Epithelial cell of proximal tubule (primary cell): ENCODE data around the gene BRD8. TPM values are rescaled to one million over a fixed set of nuclear protein-coding genes. Genes with fewer than 3 reads are reported as not detected.
A peak's percentile ranks its signal among the peaks of the same experiment; 100 is the strongest.
"Not testable (repeated sequence)": the region's sequence is repeated elsewhere in the genome, so short reads cannot be mapped to it uniquely, and the experiment has no call there.

Source experiments
- DNase-seq: peaks from one replicate; pipeline ENCODE4 v3.0.0-alpha.2; 2011; ENCODE audit warnings: low read depth
- H3K4me3 ChIP-seq: 2 replicates; pipeline ENCODE4 v1.5.1; 2011; ENCODE audit warnings: low read depth, mild to moderate bottlenecking, low read length
- total RNA-seq: library from RNA; depleted of rRNA; stranded (reverse); fragments of >200 nt; gene quantifications from 2 replicates; pipeline ENCODE4 v1.2.3, GENCODE V29; 2015
- TF ChIP-seq, protein P1 (sequence below): conservative IDR thresholded peaks from 2 replicates; pipeline ENCODE4 v1.5.1; 2012; ENCODE audit warnings: low read depth, mild to moderate bottlenecking, low read length

Gene BRD8
- total RNA-seq, 1 donor from 2014 or later: 27.9 TPM

DNA sequence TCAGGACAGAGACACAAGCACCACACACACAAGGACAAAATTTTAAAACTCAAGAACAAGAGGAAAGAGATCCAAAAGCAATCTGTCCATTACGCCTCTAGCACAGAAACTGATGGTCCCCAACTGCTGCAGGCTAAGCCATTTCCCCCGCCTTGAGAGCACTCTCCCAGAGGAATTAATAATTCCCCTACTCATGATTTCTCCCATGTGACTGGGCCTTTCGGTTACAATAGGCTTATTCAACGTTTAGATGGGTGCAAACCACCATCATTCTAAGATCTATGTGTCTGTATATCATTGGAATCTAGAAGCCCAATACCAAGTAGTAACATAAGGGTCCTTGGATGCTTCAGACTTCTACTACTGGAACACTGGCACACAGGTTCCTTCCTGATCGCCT, 18.8 kb downstream of the BRD8 start:
- no peak for DNase-seq
- TF ChIP-seq, protein P1, sequence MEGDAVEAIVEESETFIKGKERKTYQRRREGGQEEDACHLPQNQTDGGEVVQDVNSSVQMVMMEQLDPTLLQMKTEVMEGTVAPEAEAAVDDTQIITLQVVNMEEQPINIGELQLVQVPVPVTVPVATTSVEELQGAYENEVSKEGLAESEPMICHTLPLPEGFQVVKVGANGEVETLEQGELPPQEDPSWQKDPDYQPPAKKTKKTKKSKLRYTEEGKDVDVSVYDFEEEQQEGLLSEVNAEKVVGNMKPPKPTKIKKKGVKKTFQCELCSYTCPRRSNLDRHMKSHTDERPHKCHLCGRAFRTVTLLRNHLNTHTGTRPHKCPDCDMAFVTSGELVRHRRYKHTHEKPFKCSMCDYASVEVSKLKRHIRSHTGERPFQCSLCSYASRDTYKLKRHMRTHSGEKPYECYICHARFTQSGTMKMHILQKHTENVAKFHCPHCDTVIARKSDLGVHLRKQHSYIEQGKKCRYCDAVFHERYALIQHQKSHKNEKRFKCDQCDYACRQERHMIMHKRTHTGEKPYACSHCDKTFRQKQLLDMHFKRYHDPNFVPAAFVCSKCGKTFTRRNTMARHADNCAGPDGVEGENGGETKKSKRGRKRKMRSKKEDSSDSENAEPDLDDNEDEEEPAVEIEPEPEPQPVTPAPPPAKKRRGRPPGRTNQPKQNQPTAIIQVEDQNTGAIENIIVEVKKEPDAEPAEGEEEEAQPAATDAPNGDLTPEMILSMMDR: no peak
- H3K4me3 ChIP-seq: no peak overlapping the region

DNA sequence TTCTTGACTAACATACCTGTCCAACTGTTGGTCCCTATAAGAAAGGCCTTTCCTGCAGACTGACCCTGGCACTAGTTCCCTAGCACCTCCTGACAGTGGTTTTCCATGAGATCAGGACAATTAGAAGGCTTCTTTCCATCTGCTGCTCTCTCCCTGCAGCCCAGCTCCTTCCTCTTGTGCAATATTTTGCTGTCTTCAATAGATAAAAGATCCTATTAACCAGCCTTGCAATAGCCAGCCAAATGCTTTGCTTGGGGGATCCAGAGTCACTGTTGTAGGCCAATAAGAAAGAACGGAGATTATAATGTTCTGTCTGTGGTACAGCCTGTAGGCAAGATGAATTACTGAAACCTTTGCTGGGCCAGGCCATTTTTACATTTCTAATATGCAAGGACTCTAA, 20.8 kb downstream of the BRD8 start:
- TF ChIP-seq, protein P1: no peak
- no peak overlapping the region for H3K4me3 ChIP-seq
- DNase-seq: no peak

DNA sequence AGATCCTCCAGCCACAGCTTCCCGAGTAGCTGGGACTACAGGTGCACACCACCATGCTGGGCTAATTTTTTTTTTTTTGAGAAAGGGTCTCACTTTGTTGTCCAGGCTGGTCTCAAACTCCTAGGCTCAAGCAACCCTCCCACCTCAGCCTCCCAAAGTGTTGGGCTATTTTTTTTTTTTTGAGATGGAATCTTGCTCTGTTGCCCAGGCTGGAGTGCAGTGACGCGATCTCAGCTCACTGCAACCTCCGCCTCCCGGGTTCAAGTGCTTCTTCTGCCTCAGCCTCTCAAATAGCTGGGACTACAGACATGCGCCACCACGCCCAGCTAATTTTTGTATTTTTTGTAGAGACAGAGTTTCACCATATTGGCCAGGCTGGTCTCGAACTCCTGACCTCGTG, 22.5 kb downstream of the BRD8 start:
- not testable (repeated sequence) for DNase-seq, H3K4me3 ChIP-seq

DNA sequence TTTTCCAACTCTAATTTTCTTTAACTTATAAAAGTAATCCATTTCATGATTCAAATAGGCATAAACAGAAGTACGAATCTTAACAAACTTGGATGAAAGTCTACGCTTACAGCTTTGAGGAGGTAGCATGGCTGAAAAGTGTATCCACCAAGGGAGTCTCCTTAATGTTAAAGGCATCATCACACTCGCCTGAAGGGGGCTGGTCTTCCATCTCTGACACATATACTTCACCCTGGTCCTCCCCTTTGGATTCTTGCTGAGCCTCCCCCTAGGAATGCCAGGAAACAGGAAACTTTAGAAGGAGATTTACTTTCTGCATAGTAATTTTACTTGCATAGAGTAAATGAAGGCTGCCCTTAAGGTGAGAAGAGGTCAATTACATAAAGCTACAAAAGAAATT, 28.9 kb downstream of the BRD8 start:
- TF ChIP-seq, protein P1: no peak
- no peak for DNase-seq
- no peak overlapping the region for H3K4me3 ChIP-seq

DNA sequence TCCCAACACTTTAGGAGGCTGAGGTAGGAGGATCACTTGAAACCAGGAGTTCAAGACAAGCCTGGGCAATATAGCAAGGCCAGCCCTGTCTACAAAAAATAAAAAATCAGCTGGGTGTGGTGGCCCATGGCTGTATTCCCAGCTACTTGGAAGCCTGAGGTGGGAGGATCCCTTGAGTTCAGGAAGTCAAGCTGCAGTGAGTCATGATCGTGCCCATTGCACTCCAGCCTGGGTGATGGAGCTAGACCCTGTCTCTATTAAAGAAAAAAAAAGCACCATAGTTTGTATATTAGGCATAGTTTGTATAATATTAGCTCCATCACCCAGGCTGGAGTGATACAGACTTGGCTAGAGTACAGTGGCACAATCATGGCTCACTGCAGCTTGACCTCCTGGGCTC, 29.6 kb downstream of the BRD8 start:
- TF ChIP-seq, protein P1: no peak
- DNase-seq: peak; percentile 9
- H3K4me3 ChIP-seq: no peak overlapping the region

DNA sequence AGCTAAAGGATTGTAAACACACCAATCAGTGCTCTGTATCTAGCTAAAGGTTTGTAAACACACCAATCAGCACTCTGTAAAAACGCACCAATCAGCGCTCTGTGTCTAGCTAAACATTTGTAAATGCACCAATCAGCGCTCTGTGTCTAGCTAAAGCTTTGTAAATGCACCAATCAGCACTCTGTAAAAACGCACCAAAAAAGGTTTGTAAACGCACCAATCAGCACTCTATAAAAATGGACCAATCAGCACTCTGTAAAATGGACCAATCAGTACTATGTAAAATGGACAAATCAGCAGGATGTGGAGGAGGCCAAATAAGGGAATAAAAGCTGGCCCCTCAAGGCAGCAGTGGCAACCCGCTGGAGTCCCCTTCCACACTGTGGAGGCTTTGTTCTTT, 34.9 kb downstream of the BRD8 start:
- DNase-seq, H3K4me3 ChIP-seq: not testable (repeated sequence)

DNA sequence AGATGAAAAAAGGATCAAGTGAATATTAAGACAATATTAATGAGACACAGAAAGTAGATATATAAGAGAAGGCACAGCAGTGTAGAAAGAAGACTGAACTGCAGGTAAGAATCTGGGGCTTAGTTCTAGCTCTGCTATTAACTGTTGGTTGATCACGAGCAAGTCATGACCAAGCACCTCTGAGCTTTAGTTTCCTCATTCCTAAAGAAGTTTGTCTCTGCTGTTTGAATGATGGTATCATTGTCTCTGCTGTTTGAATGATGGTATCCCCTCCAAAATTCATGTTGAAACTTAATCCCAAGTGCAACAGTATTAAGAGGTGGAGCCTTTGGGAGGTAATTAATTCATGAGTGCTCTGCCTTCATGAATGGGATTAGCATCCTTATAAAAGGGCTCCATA, 36.7 kb downstream of the BRD8 start:
- H3K4me3 ChIP-seq: no peak overlapping the region
- TF ChIP-seq, protein P1: no peak
- no peak for DNase-seq

DNA sequence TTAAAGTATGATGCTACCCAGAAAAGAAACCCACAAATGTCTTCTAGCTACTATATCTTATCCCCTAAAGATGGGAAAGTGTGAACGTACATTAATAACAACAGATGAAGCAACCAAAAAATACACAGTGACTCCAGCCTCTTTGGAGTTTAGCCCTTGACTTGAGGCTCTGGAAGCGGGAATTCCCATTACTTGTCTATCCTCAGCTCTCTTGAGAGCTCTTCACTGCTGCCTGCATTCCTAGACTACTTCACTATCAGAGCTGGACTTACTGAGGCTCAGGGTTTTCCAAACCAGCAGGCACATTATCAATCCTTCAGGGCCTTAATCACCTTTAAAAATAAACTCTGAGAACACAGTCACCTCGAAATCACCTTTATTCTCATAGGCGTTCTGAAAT, 38.2 kb downstream of the BRD8 start:
- no peak overlapping the region for H3K4me3 ChIP-seq
- TF ChIP-seq, protein P1: no peak
- DNase-seq: no peak
